MM.1S (cell line): ENCODE measurements around the gene ANKRD10.

Experiments
- DNase-seq: peaks from one replicate; pipeline ENCODE4 v3.0.0-alpha.2; 2015
- H2AFZ ChIP-seq: fragments of 300-600 bp; sonication (generic); 2 replicates; pipeline ENCODE4 v1.6.0; 2016; ENCODE audit warnings: antibody characterized with exemption, low read length
- H3F3A ChIP-seq: fragments of 300-600 bp; sonication (generic); 2 replicates; pipeline ENCODE4 v1.6.1; 2016; ENCODE audit warnings: mild to moderate bottlenecking, antibody characterized with exemption, low read length, moderate library complexity, mixed read lengths; ENCODE audit not compliant: insufficient read depth
- H3K27ac ChIP-seq: fragments of 300-600 bp; sonication (generic); 2 replicates; pipeline ENCODE4 v1.5.1; 2016; ENCODE audit warnings: mild to moderate bottlenecking, low read length
- H3K27me3 ChIP-seq: fragments of 300-600 bp; sonication (generic); replicated peaks from 2 replicates; pipeline ENCODE4 v1.6.0; 2016; ENCODE audit warnings: low read length; ENCODE audit not compliant: insufficient read depth
- H3K36me3 ChIP-seq: fragments of 300-600 bp; sonication (generic); replicated peaks from 2 replicates; pipeline ENCODE4 v1.6.1; 2016; ENCODE audit warnings: mild to moderate bottlenecking, low read length, mixed read lengths; ENCODE audit not compliant: insufficient read depth
- H3K4me1 ChIP-seq: fragments of 300-600 bp; sonication (generic); 2 replicates; pipeline ENCODE4 v1.6.1; 2016; ENCODE audit warnings: low read length, mixed read lengths
- H3K4me2 ChIP-seq: fragments of 300-600 bp; sonication (generic); 2 replicates; pipeline ENCODE4 v1.6.0; 2016; ENCODE audit warnings: low read depth, low read length
- H3K4me3 ChIP-seq: fragments of 300-600 bp; sonication (generic); 2 replicates; pipeline ENCODE4 v1.5.1; 2016; ENCODE audit warnings: low read length, mixed read lengths
- H3K79me2 ChIP-seq: fragments of 300-600 bp; sonication (generic); 2 replicates; pipeline ENCODE4 v1.6.1; 2016; ENCODE audit warnings: mixed run types, low read length, mixed read lengths
- H3K9ac ChIP-seq: fragments of 300-600 bp; sonication (generic); 2 replicates; pipeline ENCODE4 v1.6.1; 2016; ENCODE audit warnings: low read length, mixed read lengths
- H3K9me2 ChIP-seq: fragments of 300-600 bp; sonication (generic); replicated peaks from 2 replicates; pipeline ENCODE4 v1.6.1; 2016; ENCODE audit warnings: mild to moderate bottlenecking, low read length, mixed read lengths; ENCODE audit not compliant: insufficient read depth
- H3K9me3 ChIP-seq: fragments of 300-600 bp; sonication (generic); replicated peaks from 2 replicates; pipeline ENCODE4 v1.6.1; 2016; ENCODE audit warnings: mild to moderate bottlenecking, low read length, mixed read lengths; ENCODE audit not compliant: insufficient read depth
- H4K20me1 ChIP-seq: fragments of 300-600 bp; sonication (generic); 2 replicates; pipeline ENCODE4 v1.6.1; 2016; ENCODE audit warnings: mild to moderate bottlenecking, low read length, moderate library complexity, mixed read lengths; ENCODE audit not compliant: insufficient read depth
- EZH2 ChIP-seq: fragments of 300-600 bp; sonication (generic); optimal IDR thresholded peaks from 2 replicates; pipeline ENCODE3; 2017; ENCODE audit warnings: low read depth, mild to moderate bottlenecking, antibody characterized with exemption, low read length, mixed read lengths
- EZH2phosphoT487 ChIP-seq: fragments of 300-600 bp; sonication (generic); IDR thresholded peaks from 2 replicates; pipeline ENCODE4 v1.6.1; 2018; ENCODE audit warnings: antibody characterized with exemption, low read length
- TF ChIP-seq, protein P1 (sequence below): fragments of 300-600 bp; sonication (generic); IDR thresholded peaks from 2 replicates; pipeline ENCODE4 v1.5.1; 2016; ENCODE audit warnings: antibody characterized with exemption, low read length, mixed read lengths

Gene ANKRD10

DNA sequence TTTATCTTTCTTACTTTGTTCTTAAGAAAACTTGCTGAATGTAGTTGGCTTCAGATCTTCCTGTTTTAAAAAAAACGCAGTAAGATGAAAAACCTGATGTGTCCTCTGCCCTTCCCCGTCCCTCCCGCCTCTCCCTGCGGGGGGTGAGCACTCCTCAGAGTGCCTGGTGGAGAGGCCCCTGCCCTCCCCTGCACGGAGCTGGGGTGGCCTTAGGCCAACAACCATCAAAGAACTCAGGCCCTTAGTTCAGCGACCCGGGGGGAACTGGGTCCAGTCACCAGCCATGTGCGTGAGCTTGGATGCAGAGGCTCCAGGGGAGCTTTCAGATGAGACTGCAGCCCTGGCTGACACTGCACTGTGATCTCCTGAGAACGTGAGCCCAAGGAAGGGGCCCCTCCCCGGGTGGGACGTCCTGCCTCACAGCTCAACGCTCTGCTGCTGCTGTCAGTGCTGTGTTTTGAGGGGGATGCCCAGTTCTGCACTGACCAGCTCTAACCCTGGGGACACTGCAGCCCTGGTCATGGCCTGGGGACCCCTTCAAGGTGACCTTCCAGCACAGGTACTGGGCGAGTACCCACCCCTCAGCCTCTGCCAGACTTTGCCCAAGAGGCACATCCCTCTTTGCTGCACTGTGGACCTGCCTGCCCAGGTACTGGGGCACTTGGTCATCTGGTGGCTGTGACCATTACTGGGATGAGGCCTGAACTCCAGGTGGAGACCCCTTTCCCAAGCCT lies 42.7 kb downstream of the ANKRD10 start:
- H2AFZ ChIP-seq, result no peak overlapping the region
- no peak for DNase-seq
- no peaks in the 10 kb centered on the region for H4K20me1 ChIP-seq
- H3K9me3 ChIP-seq, result no peaks in the 10 kb centered on the region
- H3K79me2 ChIP-seq, result no peaks in the 10 kb centered on the region
- H3K36me3 ChIP-seq, result no peaks in the 10 kb centered on the region
- H3F3A ChIP-seq, result no peaks in the 10 kb centered on the region
- no peak overlapping the region for H3K4me2 ChIP-seq
- peaks cover 8% of the 10 kb centered on the region; the same call in 1 of the 2 replicates for H3K4me1 ChIP-seq
- H3K27ac ChIP-seq, result no peak overlapping the region
- H3K9ac ChIP-seq, result no peak overlapping the region
- no peak overlapping the region for H3K4me3 ChIP-seq
- TF ChIP-seq EZH2, result no peak
- no peaks in the 10 kb centered on the region for H3K27me3 ChIP-seq
- H3K9me2 ChIP-seq, result no peaks in the 10 kb centered on the region

DNA sequence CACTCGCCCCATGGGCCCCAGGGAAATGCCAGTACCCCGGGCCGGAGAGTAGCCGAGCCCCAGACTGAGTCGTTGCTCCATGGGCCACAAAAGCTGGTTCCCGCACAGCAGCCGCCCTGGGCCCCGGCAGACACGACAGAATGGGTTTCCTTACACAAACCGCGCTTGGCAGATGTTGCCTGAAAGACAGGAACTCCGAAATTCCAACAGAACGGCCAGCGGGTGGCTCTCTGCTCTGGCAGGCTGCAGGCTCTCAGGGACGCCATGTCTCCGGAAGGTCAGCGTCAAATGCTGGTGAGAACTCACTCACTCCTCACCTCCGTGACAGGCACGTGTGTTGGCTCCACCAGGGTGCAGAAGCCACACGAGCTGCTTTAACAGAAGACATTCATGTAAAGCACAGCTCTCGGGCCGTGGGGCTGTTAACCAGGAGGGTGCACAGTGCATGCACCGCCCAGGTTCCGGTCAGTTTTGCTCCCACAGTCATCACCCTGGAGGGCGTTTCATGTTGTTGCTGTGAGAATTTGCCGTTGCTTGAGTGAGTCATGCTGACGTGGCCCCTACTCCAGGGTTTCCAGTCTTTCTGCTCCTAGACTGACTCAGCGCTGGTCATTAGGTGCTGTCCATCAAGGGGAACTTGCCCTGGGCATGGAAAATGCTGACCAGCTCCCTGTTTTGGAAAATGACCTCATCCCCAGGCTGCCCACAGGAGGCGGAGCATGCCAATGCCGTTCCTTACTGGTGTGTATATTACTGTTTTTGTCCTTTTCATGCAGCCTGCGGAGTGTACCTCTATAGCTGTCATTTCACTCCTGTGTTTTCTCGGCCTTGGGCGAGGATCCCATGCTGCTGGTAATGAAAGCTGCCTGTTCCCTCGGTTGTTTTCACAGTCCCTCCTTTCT lies 44.8 kb downstream of the ANKRD10 start:
- Histone ChIP-seq H3K4me1 (peaks cover 8% of the 10 kb centered on the region; the same call in 1 of the 2 replicates), H2AFZ (peak overlapping the region; percentile 49; the same call in 1 of the 2 replicates), H3K79me2 (no peaks in the 10 kb centered on the region), H3K9me3 (no peaks in the 10 kb centered on the region), H3K9ac (no peak overlapping the region; the same call in 1 of the 2 replicates), H3K36me3 (no peaks in the 10 kb centered on the region), H3K9me2 (no peaks in the 10 kb centered on the region), H4K20me1 (no peaks in the 10 kb centered on the region), H3K27ac (no peak overlapping the region), H3K27me3 (no peaks in the 10 kb centered on the region), H3K4me2 (peak overlapping the region; percentile 65; the same call in 1 of the 2 replicates), H3K4me3 (peak overlapping the region; percentile 30; the same call in 1 of the 2 replicates), H3F3A (no peaks in the 10 kb centered on the region)
- TF ChIP-seq EZH2phosphoT487 (no peak), EZH2 (no peak)
- TF ChIP-seq, protein P1, sequence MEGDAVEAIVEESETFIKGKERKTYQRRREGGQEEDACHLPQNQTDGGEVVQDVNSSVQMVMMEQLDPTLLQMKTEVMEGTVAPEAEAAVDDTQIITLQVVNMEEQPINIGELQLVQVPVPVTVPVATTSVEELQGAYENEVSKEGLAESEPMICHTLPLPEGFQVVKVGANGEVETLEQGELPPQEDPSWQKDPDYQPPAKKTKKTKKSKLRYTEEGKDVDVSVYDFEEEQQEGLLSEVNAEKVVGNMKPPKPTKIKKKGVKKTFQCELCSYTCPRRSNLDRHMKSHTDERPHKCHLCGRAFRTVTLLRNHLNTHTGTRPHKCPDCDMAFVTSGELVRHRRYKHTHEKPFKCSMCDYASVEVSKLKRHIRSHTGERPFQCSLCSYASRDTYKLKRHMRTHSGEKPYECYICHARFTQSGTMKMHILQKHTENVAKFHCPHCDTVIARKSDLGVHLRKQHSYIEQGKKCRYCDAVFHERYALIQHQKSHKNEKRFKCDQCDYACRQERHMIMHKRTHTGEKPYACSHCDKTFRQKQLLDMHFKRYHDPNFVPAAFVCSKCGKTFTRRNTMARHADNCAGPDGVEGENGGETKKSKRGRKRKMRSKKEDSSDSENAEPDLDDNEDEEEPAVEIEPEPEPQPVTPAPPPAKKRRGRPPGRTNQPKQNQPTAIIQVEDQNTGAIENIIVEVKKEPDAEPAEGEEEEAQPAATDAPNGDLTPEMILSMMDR, result no peak
- no peak for DNase-seq

GRCh38 chr13:110869231-110869804 lies 45.6 kb downstream of the ANKRD10 start:
- Histone ChIP-seq H3K27ac (no peak overlapping the region), H3K79me2 (no peaks in the 10 kb centered on the region), H3K4me2 (no peak overlapping the region; the same call in 1 of the 2 replicates), H3K4me3 (no peak overlapping the region), H2AFZ (no peak overlapping the region), H3F3A (no peaks in the 10 kb centered on the region), H3K4me1 (peaks cover 7% of the 10 kb centered on the region; the same call in 1 of the 2 replicates), H4K20me1 (no peaks in the 10 kb centered on the region), H3K36me3 (no peaks in the 10 kb centered on the region), H3K9me2 (no peaks in the 10 kb centered on the region), H3K27me3 (no peaks in the 10 kb centered on the region), H3K9ac (no peak overlapping the region), H3K9me3 (no peaks in the 10 kb centered on the region)
- TF ChIP-seq, protein P1, result no peak
- TF ChIP-seq EZH2phosphoT487 (no peak), EZH2 (no peak)
- no peak for DNase-seq
